Heart left ventricle (tissue), 16 donors: ENCODE measurements around the gene DNMT3A. TPM values are rescaled to one million over a fixed set of nuclear protein-coding genes. Genes with fewer than 3 reads are reported as not detected.

Experiments
- ATAC-seq, 4 donors: fragments of 200-7000 bp; cut with Tn5 transposase; one replicate each; pipeline ENCODE4 v1.9.1; 2020 to 2022; ENCODE audit warnings: moderate library complexity in 4 of 4, mild to moderate bottlenecking in 3 of 4, moderate number of reproducible peaks in 1 of 4
- DNase-seq, 5 donors: peaks; one replicate each; pipeline ENCODE4 v3.0.0-alpha.2; 2020
- H3K27ac ChIP-seq, 12 donors: fragments of 200-600 bp; sonication (generic) in 4 of 12; one replicate each; pipeline versions ENCODE4 v1.5.0 to v1.8.0; 2016 to 2022; ENCODE audit warnings: mild to moderate bottlenecking in 2 of 12
- H3K27me3 ChIP-seq, 9 donors: fragments of 200-600 bp; sonication (generic) in 2 of 9; one replicate each; pipeline versions ENCODE4 v1.5.1 to v1.8.0; 2016 to 2022; ENCODE audit warnings: mild to moderate bottlenecking in 3 of 9
- H3K36me3 ChIP-seq, 9 donors: fragments of 200-600 bp; sonication (generic) in 2 of 9; one replicate each; pipeline versions ENCODE4 v1.5.0 to v1.8.0; 2018 to 2022; ENCODE audit warnings: mild to moderate bottlenecking in 2 of 9
- H3K4me1 ChIP-seq, 12 donors: fragments of 200-600 bp; sonication (generic) in 4 of 12; one replicate each; pipeline versions ENCODE4 v1.5.0 to v1.8.0; 2016 to 2022; ENCODE audit warnings: mild to moderate bottlenecking in 3 of 12
- H3K4me3 ChIP-seq, 12 donors: fragments of 200-600 bp; sonication (generic) in 4 of 12; one replicate each; pipeline versions ENCODE4 v1.5.0 to v1.8.0; 2017 to 2022; ENCODE audit warnings: mild to moderate bottlenecking in 9 of 12, moderate library complexity in 4 of 12
- H3K9me3 ChIP-seq, 12 donors: fragments of 200-600 bp; sonication (generic) in 4 of 12; one replicate each; pipeline versions ENCODE4 v1.5.0 to v1.8.0; 2016 to 2022; ENCODE audit warnings: mild to moderate bottlenecking in 1 of 12
- CTCF ChIP-seq, 12 donors: fragments of 200-600 bp; sonication (generic) in 4 of 12; IDR thresholded peaks; one replicate each; pipeline versions ENCODE4 v1.5.0 to v1.8.0; 2018 to 2022; ENCODE audit warnings: antibody characterized with exemption in 12 of 12, mild to moderate bottlenecking in 5 of 12
- POLR2A ChIP-seq, 2 donors: fragments of 450-650 bp; IDR thresholded peaks; one replicate each; pipeline ENCODE4 v1.6.1; 2017; ENCODE audit warnings: antibody characterized with exemption in 2 of 2, mild to moderate bottlenecking in 2 of 2, moderate library complexity in 2 of 2
- WGBS, 4 donors: extraction: QIAGEN DNeasy Blood & Tissue Kit in 2 of 4; methylation state at CpG; one replicate each; pipeline versions ENCODE4 v1.1.5 to v1.1.7; 2013 to 2018; 5-methylcytosine and 5-hydroxymethylcytosine counted together
- intact Hi-C, 10 donors: fragments of 100-400 bp; cut with DNase I; formaldehyde crosslinking; loops; one replicate each; pipeline versions ENCODE4 v1.11.1 to v1.14.2; 2022
- polyA plus RNA-seq, 2 donors: library from polyadenylated mRNA; stranded (reverse); fragments of 200-250 nt; gene quantifications; one replicate each; pipeline ENCODE4 v1.2.3, GENCODE V29; 2013
- total RNA-seq, 9 donors: library from RNA; depleted of rRNA in 2 of 9; stranded (reverse); fragments of >200 nt in 2 of 9; fragmentation: NEBNext Ultra II Directional in 3 of 9; extraction: Animal tissue kit (Norgen Biotek cat#: 25700) in 3 of 9; gene quantifications; one replicate each; pipeline versions ENCODE4 v1.1.0 to v1.2.4, GENCODE V29; 2016 to 2023
- donor health status: ischemic (EF 13 %, LVEDD 7.1; RV severe dilation, severe dysfunction).
- donor health status: healthy with polysubstance abuse.
- donor health status: DM: no; HTN: yes; CAD: no.
- donor health status: DM: no; HTN: no; CAD: no.
- donor health status: ischemic (EF 25% LVEDD 6.9; RV normal size, moderate dysfunction).
- donor health status: ischemic (EF 25% LVEDD 5.7; RV mildly dilated, moderate dysfunction).
- donor health status: healthy.
- donor health status: DM: yes; HTN: yes; CAD: no.
- donor health status: ischemic (EF 35%, LVEDD 5.7; RV mildly dilated, moderate dysfunction).
- donor health status: nonischemic (EF 11% LVEDD 7.7; RV severe dilation, severe dysfunction).
- donor health status: DM: yes; HTN: yes; CAD: no.
- donor health status: PGD.
- donor health status: ischemic (EF 29% LVEDD 5.4; RV normal size, mild dysfunction).
- donor health status: nonischemic (EF 23%, LVEDD 6.1; RV moderate dilation, normal function).

Gene DNMT3A
- total and polyA plus RNA-seq, 11 donors: 3.5 to 26.0 (median 16.0) TPM

GRCh38 chr2:25279091-25279651 is 62.6 kb downstream of the DNMT3A start:
- TF ChIP-seq POLR2A (IDR thresholded peaks at IDR 0.05) (no peak), CTCF (IDR thresholded peaks at IDR 0.05) (no peak)
- peaks cover 0 to 40% (median 23%) of the 10 kb centered on the region in 9 donors for H3K36me3 ChIP-seq
- DNase-seq (peak; percentile 65 to 81 (median 68)), ATAC-seq (peak; percentile 44 to 69 (median 62))
- 23 to 34% (median 28%) methylated on average over 12 of the region's 12 CpGs for WGBS, 4 donors
- no peaks in the 10 kb centered on the region for H3K9me3 ChIP-seq
- H3K4me1 ChIP-seq: peaks cover 0 to 65% (median 47%) of the 10 kb centered on the region in 12 donors
- H3K4me3 ChIP-seq: no peak overlapping the region
- intact Hi-C loops: loop anchor here in 7 of 10 donors (2.0 to 10.0 kb wide), 5 partner anchors 16 to 246 kb away; partner anchors contain the start of gene DNMT3A (in 2 of the 7)
- peak overlapping the region in 7 of 12 donors; percentile 33 to 92 (median 67) for H3K27ac ChIP-seq
- H3K27me3 ChIP-seq: no peaks in the 10 kb centered on the region

- TF ChIP-seq POLR2A (IDR thresholded peaks at IDR 0.05) (no peak), CTCF (IDR thresholded peaks at IDR 0.05) (peak; percentile 70 to 92 (median 81))
- peaks cover 0 to 76% (median 55%) of the 10 kb centered on the region in 12 donors for H3K4me1 ChIP-seq
Measured at GRCh38 chr2:25276569-25277465, 64.9 kb downstream of the DNMT3A start.

GRCh38 chr2:25275575-25275965 is 66.2 kb downstream of the DNMT3A start:
- 58 to 75% (median 64%) methylated on average over 6 of the region's 6 CpGs for WGBS, 4 donors
- no peak for ATAC-seq

More at GRCh38 chr2:25276569-25277465, 64.9 kb downstream of the DNMT3A start:
- ATAC-seq (peak in 3 of 4 donors; percentile 18 to 68 (median 56)), DNase-seq (peak; percentile 67 to 90 (median 72))
- no peaks in the 10 kb centered on the region for H3K9me3 ChIP-seq
- peaks cover 0 to 41% (median 18%) of the 10 kb centered on the region in 9 donors for H3K36me3 ChIP-seq
- H3K27me3 ChIP-seq: no peaks in the 10 kb centered on the region
- H3K27ac ChIP-seq: peak overlapping the region; percentile 66 to 94 (median 83)
- peak overlapping the region in 11 of 12 donors; percentile 14 to 59 (median 47) for H3K4me3 ChIP-seq
- 30 to 45% (median 35%) methylated on average over 47 to 60 of the region's 60 CpGs for WGBS, 4 donors
- intact Hi-C loops: loop anchor here in 6 of 10 donors (2.0 to 10.0 kb wide), 4 partner anchors 60 to 248 kb away; partner anchors contain the start of gene DNMT3A (in 2 of the 6)

More at GRCh38 chr2:25275575-25275965, 66.2 kb downstream of the DNMT3A start:
- Histone ChIP-seq H3K36me3 (peaks cover 0 to 42% (median 20%) of the 10 kb centered on the region in 9 donors), H3K9me3 (no peaks in the 10 kb centered on the region), H3K4me1 (peaks cover 0 to 74% (median 55%) of the 10 kb centered on the region in 12 donors), H3K4me3 (no peak overlapping the region), H3K27ac (peak overlapping the region in 9 of 12 donors; percentile 45 to 94 (median 83)), H3K27me3 (no peaks in the 10 kb centered on the region)
- intact Hi-C loops: loop anchor here in 6 of 10 donors (5.0 to 10.0 kb wide), 3 partner anchors 62 to 249 kb away; partner anchors contain the start of gene DNMT3A (in 2 of the 6)
- no peak for DNase-seq
- TF ChIP-seq CTCF (IDR thresholded peaks at IDR 0.05): no peak
- no peak for TF ChIP-seq POLR2A (IDR thresholded peaks at IDR 0.05)
